ENCODE measurements around the gene TENT4B. TPM values are rescaled to one million over a fixed set of nuclear protein-coding genes. Genes with fewer than 3 reads are reported as not detected.

TENT4B gene
- total RNA-seq, 1 experiment from 2014 or later, result 13.0 TPM

DNA sequence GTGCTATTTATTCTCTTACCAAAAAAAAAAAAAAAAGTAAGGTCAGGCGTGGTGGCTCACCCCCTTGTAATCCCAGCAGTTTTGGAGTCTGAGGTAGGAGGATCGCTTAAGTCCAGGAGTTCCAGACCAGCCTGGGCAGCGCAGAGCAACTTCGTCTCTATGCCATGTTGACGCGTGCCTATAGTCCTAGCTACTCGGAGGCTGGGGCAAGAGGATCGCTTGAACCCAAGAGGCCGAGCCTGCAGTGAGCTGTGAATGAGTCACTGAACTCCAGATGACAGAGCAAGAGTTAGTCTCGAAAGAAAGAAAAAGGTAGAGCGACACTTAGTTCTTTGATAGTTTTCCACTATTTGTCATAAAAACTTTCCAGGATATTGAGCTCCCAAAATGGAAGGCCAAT is 1.4 kb upstream of the TENT4B start:
- H4K8ac ChIP-seq (replicated peaks; ENCODE audit: insufficient read length, low read depth, low read length), result no peak overlapping the region
- Mint-ChIP-seq H3K27me3 (ENCODE audit: low read depth) (peaks cover 3% of the 10 kb centered on the region; the same call in 1 of the 2 replicates), H3K36me3 (ENCODE audit: insufficient read depth in 1 of 3, low read depth in 3 of 3) (no peaks in the 10 kb centered on the region), H3K4me1 (peaks cover 19% of the 10 kb centered on the region in 2 experiments), H3K27ac (peak overlapping the region in 1 of 3 experiments; percentile 74; a peak in 1 of 7 replicates), H3K9me3 (no peaks in the 10 kb centered on the region; a peak in 1 of 5 replicates), H3K4me3 (peak overlapping the region; percentile 73 to 85)
- peaks cover 15% of the 10 kb centered on the region for H3K23me2 ChIP-seq (ENCODE audit: insufficient read length, low read depth, low read length, poor library complexity, severe bottlenecking)
- H3T11ph ChIP-seq (ENCODE audit: low read length), result no peak overlapping the region
- no peak overlapping the region for H3K14ac ChIP-seq (ENCODE audit: insufficient read depth, low read length)
- no peak overlapping the region for H2BK5ac ChIP-seq (ENCODE audit: insufficient read length, low read length)
- peak overlapping the region; percentile 75 for H3K4me2 ChIP-seq (ENCODE audit: insufficient read depth, insufficient read length, low read length)
- H3K23ac ChIP-seq (ENCODE audit: insufficient read length, low read depth, low read length), result no peak overlapping the region
- no peaks in the 10 kb centered on the region for H3K9me3 ChIP-seq (ENCODE audit: control insufficient read depth, low read depth, low read length)
- H2BK20ac ChIP-seq (ENCODE audit: low read depth, low read length, poor library complexity, severe bottlenecking), result no peak overlapping the region
- peaks cover 8% of the 10 kb centered on the region for H3K79me1 ChIP-seq (ENCODE audit: insufficient read depth, low read depth, low read length, poor library complexity, severe bottlenecking)
- H4K20me1 ChIP-seq (ENCODE audit: control insufficient read depth, insufficient read depth, insufficient read length), result peaks cover 3% of the 10 kb centered on the region
- no peak overlapping the region for H4K91ac ChIP-seq (ENCODE audit: insufficient read length, low read depth, low read length)
- H3K79me2 ChIP-seq (ENCODE audit: insufficient read depth, low read length), result peaks cover 12% of the 10 kb centered on the region; the same call in 1 of the 2 replicates
- H2AK5ac ChIP-seq (ENCODE audit: insufficient read length, low read length), result no peak overlapping the region
- H3K18ac ChIP-seq (ENCODE audit: insufficient read length, low read depth, low read length), result no peak overlapping the region
- H2BK120ac ChIP-seq (ENCODE audit: low read depth, low read length, poor library complexity, severe bottlenecking), result no peak overlapping the region
- no peak overlapping the region for H3K4ac ChIP-seq (ENCODE audit: low read depth, low read length)
- TF ChIP-seq, protein P1, sequence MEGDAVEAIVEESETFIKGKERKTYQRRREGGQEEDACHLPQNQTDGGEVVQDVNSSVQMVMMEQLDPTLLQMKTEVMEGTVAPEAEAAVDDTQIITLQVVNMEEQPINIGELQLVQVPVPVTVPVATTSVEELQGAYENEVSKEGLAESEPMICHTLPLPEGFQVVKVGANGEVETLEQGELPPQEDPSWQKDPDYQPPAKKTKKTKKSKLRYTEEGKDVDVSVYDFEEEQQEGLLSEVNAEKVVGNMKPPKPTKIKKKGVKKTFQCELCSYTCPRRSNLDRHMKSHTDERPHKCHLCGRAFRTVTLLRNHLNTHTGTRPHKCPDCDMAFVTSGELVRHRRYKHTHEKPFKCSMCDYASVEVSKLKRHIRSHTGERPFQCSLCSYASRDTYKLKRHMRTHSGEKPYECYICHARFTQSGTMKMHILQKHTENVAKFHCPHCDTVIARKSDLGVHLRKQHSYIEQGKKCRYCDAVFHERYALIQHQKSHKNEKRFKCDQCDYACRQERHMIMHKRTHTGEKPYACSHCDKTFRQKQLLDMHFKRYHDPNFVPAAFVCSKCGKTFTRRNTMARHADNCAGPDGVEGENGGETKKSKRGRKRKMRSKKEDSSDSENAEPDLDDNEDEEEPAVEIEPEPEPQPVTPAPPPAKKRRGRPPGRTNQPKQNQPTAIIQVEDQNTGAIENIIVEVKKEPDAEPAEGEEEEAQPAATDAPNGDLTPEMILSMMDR (conservative IDR thresholded peaks at IDR 0.05), result no peak
- no peaks in the 10 kb centered on the region for H3K27me3 ChIP-seq (ENCODE audit: insufficient read depth, low read length)
- H3K27ac ChIP-seq (ENCODE audit: insufficient read length, low read depth, low read length), result no peak overlapping the region
- no CpG with 5 or more reads among the region's 11 CpGs for WGBS (ENCODE audit: extremely low coverage, insufficient read length, low lambda C conversion rate)
- no peak overlapping the region for H2BK15ac ChIP-seq (ENCODE audit: low read depth, low read length)
- H2BK12ac ChIP-seq (ENCODE audit: insufficient read length, low read depth, low read length), result no peak overlapping the region
- H3K56ac ChIP-seq (ENCODE audit: insufficient read length, low read depth, low read length), result no peak overlapping the region
- no peak overlapping the region for H2AFZ ChIP-seq (ENCODE audit: low read length)
- H3K4me1 ChIP-seq (ENCODE audit: insufficient read depth, low read length), result peaks cover 3% of the 10 kb centered on the region
- no peak overlapping the region for H4K5ac ChIP-seq (ENCODE audit: insufficient read length, low read depth, low read length)
- DNase-seq, result no peak
- H3K9ac ChIP-seq (ENCODE audit: extremely low read depth, insufficient read length, low read length), result no peak overlapping the region
